ENCODE measurements around the gene SHANK2.

SHANK2 gene

GRCh38 chr11:71282581-71283351, 30.4 kb upstream of the SHANK2 start:
- H3K4me3 ChIP-seq (ENCODE audit: low read length), result no peak overlapping the region
- TF ChIP-seq CTCF (conservative IDR thresholded peaks at IDR 0.05; ENCODE audit: low read depth, low read length), result no peak
- no peak for DNase-seq (ENCODE audit: low read depth)

- no peak for DNase-seq (ENCODE audit: low read depth)
- H3K4me3 ChIP-seq (ENCODE audit: low read length), result no peak overlapping the region
- no peak for TF ChIP-seq CTCF (conservative IDR thresholded peaks at IDR 0.05; ENCODE audit: low read depth, low read length)
Measured at GRCh38 chr11:71281831-71282230, 29.5 kb upstream of the SHANK2 start.

- no peak overlapping the region for H3K4me3 ChIP-seq (ENCODE audit: low read length)
- no peak for TF ChIP-seq CTCF (conservative IDR thresholded peaks at IDR 0.05; ENCODE audit: low read depth, low read length)
- DNase-seq (ENCODE audit: low read depth), result no peak
Measured at GRCh38 chr11:71281204-71281603, 28.8 kb upstream of the SHANK2 start.

GRCh38 chr11:71279916-71280645, 27.7 kb upstream of the SHANK2 start:
- TF ChIP-seq CTCF (conservative IDR thresholded peaks at IDR 0.05; ENCODE audit: low read depth, low read length), result no peak
- no peak for DNase-seq (ENCODE audit: low read depth)
- H3K4me3 ChIP-seq (ENCODE audit: low read length), result no peak overlapping the region

- TF ChIP-seq CTCF (conservative IDR thresholded peaks at IDR 0.05; ENCODE audit: low read depth, low read length), result no peak
- H3K4me3 ChIP-seq (ENCODE audit: low read length), result no peak overlapping the region
- DNase-seq (ENCODE audit: low read depth), result no peak
Measured at GRCh38 chr11:71272161-71272560, 19.8 kb upstream of the SHANK2 start.

- H3K4me3 ChIP-seq (ENCODE audit: low read length), result no peak overlapping the region
- TF ChIP-seq CTCF (conservative IDR thresholded peaks at IDR 0.05; ENCODE audit: low read depth, low read length), result no peak
- no peak for DNase-seq (ENCODE audit: low read depth)
Measured at GRCh38 chr11:71269603-71270511, 17.5 kb upstream of the SHANK2 start.
